PC-3 (cell line): Measurements from ENCODE around the gene AANAT. TPM values are rescaled to one million over a fixed set of nuclear protein-coding genes. Genes with fewer than 3 reads are reported as not detected.

Experiments
- ATAC-seq: fragments of 200-7000 bp; cut with Tn5 transposase; 2 replicates; pipeline ENCODE4 v1.9.1; 2020; ENCODE audit warnings: mild to moderate bottlenecking, moderate library complexity
- BruUV-seq: library from RNA; stranded (reverse); fragments of 400-500 nt; replicated peaks from 2 replicates; lab custom pipeline; 2021; lab: Mats Ljungman, UMichigan
- CTCF ChIA-PET: fragments of 300-600 bp; sonication (Branson Sonifier 250); formaldehyde crosslinking; loops from one replicate; lab custom pipeline; 2022; ENCODE audit warnings: antibody characterized with exemption; lab: Charles Lee
- POLR2A ChIA-PET: fragments of 300-600 bp; sonication (Branson Sonifier 250); formaldehyde crosslinking; loops from one replicate; lab custom pipeline; 2022; ENCODE audit warnings: antibody characterized with exemption; ENCODE audit not compliant: unreplicated experiment; lab: Charles Lee
- DNase-seq: peaks from one replicate; pipeline ENCODE4 v3.0.0-alpha.2; 2015
- H2AFZ ChIP-seq: fragments of 300-600 bp; sonication (generic); 2 replicates; pipeline ENCODE4 v1.6.0; 2016; ENCODE audit warnings: antibody characterized with exemption, low read length
- H3F3A ChIP-seq: fragments of 300-600 bp; sonication (generic); one replicate; pipeline ENCODE4 v1.6.0; 2017; ENCODE audit warnings: antibody characterized with exemption, low read length, control low read depth, mild to moderate bottlenecking; ENCODE audit not compliant: unreplicated experiment
- H3K27ac ChIP-seq: fragments of 300-600 bp; sonication (generic); 2 replicates; pipeline ENCODE4 v1.5.1; 2016; ENCODE audit warnings: mild to moderate bottlenecking, low read length
- H3K27me3 ChIP-seq: fragments of 300-600 bp; sonication (generic); 2 replicates; pipeline ENCODE4 v1.6.1; 2016; ENCODE audit warnings: low read length, mixed read lengths
- H3K36me3 ChIP-seq: fragments of 300-600 bp; sonication (generic); 2 replicates; pipeline ENCODE4 v1.6.1; 2016; ENCODE audit warnings: low read depth, mixed run types, low read length, mixed read lengths
- H3K4me1 ChIP-seq: fragments of 300-600 bp; sonication (generic); 2 replicates; pipeline ENCODE4 v1.5.1; 2016; ENCODE audit warnings: low read length; ENCODE audit not compliant: insufficient read depth
- H3K4me2 ChIP-seq: fragments of 300-600 bp; sonication (generic); 2 replicates; pipeline ENCODE4 v1.6.0; 2016; ENCODE audit warnings: low read length
- H3K4me3 ChIP-seq: fragments of 300-600 bp; sonication (generic); 2 replicates; pipeline ENCODE4 v1.5.1; 2016; ENCODE audit warnings: mild to moderate bottlenecking, low read length, mixed read lengths
- H3K79me2 ChIP-seq: fragments of 300-600 bp; sonication (generic); 2 replicates; pipeline ENCODE4 v1.6.1; 2017; ENCODE audit warnings: low read length, mixed read lengths
- H3K9ac ChIP-seq: fragments of 300-600 bp; sonication (generic); 2 replicates; pipeline ENCODE4 v1.6.0; 2016; ENCODE audit warnings: mild to moderate bottlenecking, low read length
- H3K9me2 ChIP-seq: fragments of 300-600 bp; sonication (generic); replicated peaks from 2 replicates; pipeline ENCODE4 v1.6.1; 2016; ENCODE audit warnings: mixed run types, low read length, mixed read lengths
- H3K9me3 ChIP-seq: fragments of 300-600 bp; sonication (generic); 2 replicates; pipeline ENCODE4 v1.6.1; 2016; ENCODE audit warnings: low read length, mixed read lengths
- H4K20me1 ChIP-seq: fragments of 300-600 bp; sonication (generic); 2 replicates; pipeline ENCODE4 v1.6.1; 2016; ENCODE audit warnings: low read length, mixed read lengths
- CTCF ChIP-seq: fragments of 300-600 bp; sonication (generic); conservative IDR thresholded peaks from 2 replicates; pipeline ENCODE4 v1.5.1; 2017; ENCODE audit warnings: antibody characterized with exemption, low read depth, mild to moderate bottlenecking, low read length
- EZH2 ChIP-seq: fragments of 300-600 bp; sonication (generic); IDR thresholded peaks from one replicate; pipeline ENCODE4 v1.6.1; 2017; ENCODE audit warnings: antibody characterized with exemption, mild to moderate bottlenecking, low read length; ENCODE audit not compliant: unreplicated experiment
- EZH2phosphoT487 ChIP-seq: fragments of 300-600 bp; sonication (generic); IDR thresholded peaks from 2 replicates; pipeline ENCODE4 v1.6.1; 2018; ENCODE audit warnings: mild to moderate bottlenecking, antibody characterized with exemption, low read length, borderline replicate concordance
- intact Hi-C: fragments of 100-400 bp; cut with micrococcal nuclease; formaldehyde crosslinking; loops from 2 replicates; pipeline ENCODE4 v1.9.0; 2023
- total RNA-seq: library from RNA; depleted of rRNA; stranded (reverse); fragments of >200 nt; gene quantifications from 2 replicates; pipeline ENCODE4 v1.2.3, GENCODE V29; 2014

The AANAT gene
- total RNA-seq, 1 experiment from 2014 or later: not detected

GRCh38 chr17:76478097-76478496, 10.7 kb downstream of the AANAT start:
- Histone ChIP-seq H3K79me2 (no peaks in the 10 kb centered on the region), H3K36me3 (no peaks in the 10 kb centered on the region; the same call in 1 of the 2 replicates), H3K9me3 (no peaks in the 10 kb centered on the region), H3K4me3 (no peak overlapping the region), H2AFZ (no peak overlapping the region), H3K9ac (no peak overlapping the region), H3K4me1 (no peaks in the 10 kb centered on the region; the same call in 1 of the 2 replicates), H3K27me3 (no peaks in the 10 kb centered on the region), H3F3A (no peaks in the 10 kb centered on the region), H4K20me1 (no peaks in the 10 kb centered on the region), H3K9me2 (no peaks in the 10 kb centered on the region), H3K4me2 (no peak overlapping the region), H3K27ac (no peak overlapping the region)
- ATAC-seq (no peak), DNase-seq (no peak)
- no TSS peak for BruUV-seq
- POLR2A ChIA-PET: no interaction called here
- CTCF ChIA-PET: no interaction called here
- intact Hi-C loops: no loop called here
- TF ChIP-seq EZH2phosphoT487 (no peak), EZH2 (no peak), CTCF (no peak)

- DNase-seq (no peak), ATAC-seq (no peak)
- ChIA-PET POLR2A (interaction anchor here (0.5 kb wide), 1 partner anchor 53 kb away, joined by 7 read pairs; no protein-coding TSS in a partner anchor), CTCF (no interaction called here)
- intact Hi-C loops: no loop called here
- BruUV-seq: no TSS peak
- H3K9me2 ChIP-seq: no peaks in the 10 kb centered on the region
- no peaks in the 10 kb centered on the region for H3K9me3 ChIP-seq
- no peak for TF ChIP-seq CTCF
- no peak for TF ChIP-seq EZH2phosphoT487
- TF ChIP-seq EZH2: no peak
- H3K27me3 ChIP-seq: no peaks in the 10 kb centered on the region
- H3K27ac ChIP-seq: no peak overlapping the region
- no peaks in the 10 kb centered on the region; the same call in 1 of the 2 replicates for H3K4me1 ChIP-seq
- no peaks in the 10 kb centered on the region for H3K36me3 ChIP-seq
- no peaks in the 10 kb centered on the region for H3F3A ChIP-seq
- no peak overlapping the region for H2AFZ ChIP-seq
- H4K20me1 ChIP-seq: no peaks in the 10 kb centered on the region
- no peaks in the 10 kb centered on the region for H3K79me2 ChIP-seq
- H3K4me3 ChIP-seq: no peak overlapping the region
- H3K9ac ChIP-seq: no peak overlapping the region
- H3K4me2 ChIP-seq: no peak overlapping the region
Measured at GRCh38 chr17:76478730-76479514, 11.5 kb downstream of the AANAT start.

- H3K9ac ChIP-seq: no peak overlapping the region
- DNase-seq (no peak), ATAC-seq (no peak)
- H4K20me1 ChIP-seq: no peaks in the 10 kb centered on the region
- TF ChIP-seq EZH2: no peak
- no peak for TF ChIP-seq CTCF
- TF ChIP-seq EZH2phosphoT487: no peak
- ChIA-PET CTCF (no interaction called here), POLR2A (no interaction called here)
- H3K4me3 ChIP-seq: no peak overlapping the region
- no peak overlapping the region for H2AFZ ChIP-seq
- no peaks in the 10 kb centered on the region for H3K36me3 ChIP-seq
- H3K9me2 ChIP-seq: no peaks in the 10 kb centered on the region
- H3K27ac ChIP-seq: no peak overlapping the region
- intact Hi-C loops: no loop called here
- no TSS peak for BruUV-seq
- no peak overlapping the region for H3K4me2 ChIP-seq
- no peaks in the 10 kb centered on the region for H3F3A ChIP-seq
- H3K4me1 ChIP-seq: peaks cover 4% of the 10 kb centered on the region
- no peaks in the 10 kb centered on the region for H3K79me2 ChIP-seq
- H3K27me3 ChIP-seq: no peaks in the 10 kb centered on the region
- no peaks in the 10 kb centered on the region for H3K9me3 ChIP-seq
Measured at GRCh38 chr17:76479515-76480060, 12.2 kb downstream of the AANAT start.
